GM08714 (cell line): ENCODE results near the gene SOX21.
A peak's percentile ranks its signal among the peaks of the same experiment; 100 is the strongest.

Source experiments
- H3K4me3 ChIP-seq: fragments of 200-500 bp; sonication (Bioruptor generic); 2 replicates; pipeline ENCODE4 v1.5.1; 2014; ENCODE audit warnings: mild to moderate bottlenecking, low read length, inconsistent platforms
- ZNF274 ChIP-seq: IDR thresholded peaks from 2 replicates; pipeline ENCODE4 v1.6.1; 2012; ENCODE audit warnings: mild to moderate bottlenecking, low read depth, low read length

Gene SOX21

DNA sequence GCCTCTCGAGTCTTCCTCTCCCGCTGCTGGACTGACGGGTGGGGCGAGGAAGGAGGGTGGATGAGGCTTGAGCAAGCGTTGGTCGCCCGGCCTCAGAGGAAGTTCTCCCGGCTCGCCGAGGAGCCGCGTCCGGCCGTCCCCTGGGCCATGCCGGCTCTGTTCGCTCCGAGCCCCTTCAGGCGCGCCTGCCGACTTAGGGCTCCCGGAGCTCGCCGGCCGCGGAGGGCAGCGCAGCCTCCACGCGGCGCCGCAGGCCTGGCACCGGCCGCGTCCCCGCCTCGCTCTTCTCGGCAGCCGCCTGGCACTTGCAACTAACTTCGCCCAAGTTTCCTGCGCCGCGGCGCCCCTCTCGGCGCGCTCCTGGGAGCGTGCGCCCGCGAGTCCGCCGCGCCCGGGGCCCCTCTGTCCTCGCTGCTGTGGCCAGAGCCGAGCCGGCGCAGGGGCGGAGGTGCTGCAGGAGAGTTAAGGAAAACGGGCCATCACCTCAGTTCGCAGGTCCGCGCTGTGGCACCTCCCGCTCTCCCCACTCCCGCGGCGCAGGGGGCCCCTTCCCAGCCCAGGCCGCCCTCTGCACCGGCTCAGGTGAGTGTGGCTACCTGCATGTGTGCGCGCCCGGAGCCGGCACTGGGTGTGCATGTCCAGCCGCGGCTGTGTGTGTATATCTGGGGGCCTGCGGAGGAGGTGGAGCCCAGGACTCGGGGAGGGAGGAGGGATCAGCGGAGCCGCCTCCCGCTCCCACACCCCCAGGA lies 641 bp upstream of the SOX21 start:
- TF ChIP-seq ZNF274, result no peak
- H3K4me3 ChIP-seq, result peak overlapping the region; percentile 2; the same call in 1 of the 2 replicates

DNA sequence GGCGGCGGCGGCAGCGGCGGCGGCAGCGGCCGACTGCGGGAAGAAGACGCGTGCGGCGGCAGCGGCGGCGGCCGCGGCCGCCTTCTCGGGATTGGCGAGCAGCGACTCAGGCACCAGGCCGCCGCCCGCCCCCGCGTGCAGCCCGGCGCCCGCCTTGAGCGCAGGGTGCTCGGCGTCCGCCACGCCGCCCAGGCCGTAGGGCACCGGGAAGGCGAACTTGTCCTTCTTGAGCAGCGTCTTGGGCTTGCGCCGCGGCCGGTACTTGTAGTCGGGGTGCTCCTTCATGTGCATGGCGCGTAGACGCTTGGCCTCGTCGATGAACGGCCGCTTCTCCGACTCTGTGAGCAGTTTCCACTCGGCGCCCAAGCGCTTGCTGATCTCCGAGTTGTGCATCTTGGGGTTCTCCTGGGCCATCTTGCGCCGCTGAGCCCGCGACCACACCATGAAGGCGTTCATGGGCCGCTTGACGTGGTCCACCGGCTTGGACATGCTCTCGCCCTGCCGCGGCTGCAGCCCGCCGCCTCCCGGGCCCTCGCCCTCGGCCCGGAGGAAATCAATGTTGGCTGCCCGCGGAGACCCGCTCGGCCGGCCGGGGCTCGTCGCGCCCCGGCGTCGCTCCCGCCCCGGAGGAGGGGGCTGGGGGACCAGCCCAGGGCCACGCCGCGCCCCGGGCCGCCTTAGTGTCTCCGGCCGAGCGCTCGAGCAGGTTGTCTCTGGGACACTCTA lies 621 bp downstream of the SOX21 start:
- H3K4me3 ChIP-seq, result no peak overlapping the region; the same call in 1 of the 2 replicates
- TF ChIP-seq ZNF274, result no peak

DNA sequence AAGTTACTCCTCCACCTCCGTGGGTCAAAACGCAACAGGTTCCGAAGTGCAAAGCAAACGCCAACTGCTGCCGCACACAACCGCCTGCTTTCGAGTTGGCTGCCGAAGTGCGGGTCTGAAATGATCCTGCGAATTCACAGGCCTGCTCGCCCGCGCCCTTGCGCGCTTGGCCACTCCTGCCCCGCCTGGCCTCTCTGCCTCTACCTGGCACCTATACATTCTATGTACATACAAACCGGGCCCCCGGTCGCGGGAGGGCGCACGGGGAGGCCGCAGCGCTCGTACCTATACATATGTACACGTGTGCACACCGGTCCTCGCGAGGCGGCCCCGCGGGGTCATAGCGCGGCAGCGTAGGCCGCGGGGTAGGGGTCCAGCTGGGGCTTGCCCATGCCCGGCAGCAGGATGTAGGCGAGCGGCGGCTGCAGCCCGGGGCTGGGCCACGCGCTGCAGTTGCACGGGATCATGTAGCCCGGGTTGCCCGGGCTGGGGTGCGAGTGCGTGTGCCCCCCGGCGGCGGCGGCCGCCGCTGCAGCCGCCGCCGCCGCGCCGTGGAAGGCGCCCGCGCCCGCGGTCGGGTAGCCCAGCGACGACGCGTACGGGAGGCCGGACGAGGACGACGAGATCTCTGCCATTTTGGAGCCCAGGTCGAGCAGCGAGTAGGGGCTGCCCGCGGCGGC lies 1.3 kb downstream of the SOX21 start:
- TF ChIP-seq ZNF274, result no peak
- peak overlapping the region; percentile 13; the same call in 1 of the 2 replicates for H3K4me3 ChIP-seq

DNA sequence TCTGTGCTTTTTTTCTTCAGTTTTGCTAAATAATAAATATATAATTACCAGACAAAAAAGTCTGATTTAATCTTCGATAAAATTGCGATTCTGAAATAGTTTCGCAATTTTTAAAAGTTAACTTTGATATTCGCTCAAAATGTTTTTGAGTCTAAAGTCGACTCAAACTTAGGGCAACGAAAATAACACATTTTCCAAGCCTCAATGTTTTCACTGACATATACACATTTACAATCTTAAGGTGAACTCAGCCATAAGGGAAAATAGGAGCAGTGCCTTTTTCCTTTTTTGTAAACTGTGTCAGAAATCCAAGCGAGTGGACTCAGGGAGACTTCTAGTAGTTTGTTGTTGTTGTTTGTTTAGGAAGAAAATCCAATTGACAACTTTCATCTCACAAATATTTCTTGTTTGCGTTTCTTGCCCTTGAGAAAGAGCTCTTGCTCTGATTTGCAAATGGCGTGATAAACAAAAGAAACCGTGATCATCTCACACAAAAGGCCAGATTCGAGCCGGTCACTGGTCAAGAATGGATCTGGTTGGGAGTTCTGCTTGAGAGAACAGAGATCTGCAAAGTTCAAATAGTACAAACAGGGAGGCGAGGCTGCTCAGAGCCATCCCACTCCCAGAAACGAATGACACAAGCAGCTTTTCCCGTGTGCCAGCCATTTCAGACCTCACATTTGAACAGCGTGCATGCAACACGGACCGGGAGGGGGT lies 2.1 kb downstream of the SOX21 start:
- no peak overlapping the region for H3K4me3 ChIP-seq

DNA sequence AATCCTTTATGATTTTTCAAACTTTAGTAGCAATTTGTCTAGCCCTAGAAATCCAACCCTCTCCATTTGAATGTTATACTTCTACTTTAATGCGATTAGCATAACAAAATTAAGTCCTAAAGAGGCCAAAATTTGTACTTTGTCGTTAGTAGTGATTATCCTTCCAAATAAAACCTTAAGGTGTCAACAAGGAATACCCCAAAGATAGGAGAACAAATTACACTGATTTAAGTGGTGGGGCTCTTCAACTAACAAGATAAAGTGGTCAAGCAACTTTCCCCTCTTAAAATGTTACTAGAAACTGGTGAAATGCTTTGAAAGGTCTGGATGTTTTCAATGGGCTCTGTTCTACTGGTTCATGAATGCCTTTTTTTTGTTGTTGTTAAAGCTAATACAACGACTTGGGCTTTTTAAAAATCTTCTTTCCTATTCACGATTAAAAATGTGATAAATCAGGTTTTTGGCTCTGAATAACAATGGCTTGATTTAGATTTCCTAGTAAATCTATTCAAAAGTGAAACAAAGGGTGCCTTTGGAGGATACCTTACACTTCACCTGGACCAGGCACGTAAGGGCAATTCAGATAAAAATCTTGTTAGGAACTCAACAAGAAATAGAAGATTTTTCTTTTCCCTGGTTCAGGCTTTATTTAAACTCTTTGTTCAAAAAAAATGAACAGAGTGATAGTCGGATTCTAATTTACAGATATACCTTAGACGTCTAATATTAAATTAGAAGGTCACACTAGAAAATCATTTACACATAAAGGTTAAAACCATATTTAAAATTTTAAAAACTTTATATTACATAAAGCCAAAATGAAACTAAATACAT lies 3.1 kb downstream of the SOX21 start:
- no peak for TF ChIP-seq ZNF274
- no peak overlapping the region for H3K4me3 ChIP-seq

More for the DNA sequence above, 2.1 kb downstream of the SOX21 start:
- no peak for TF ChIP-seq ZNF274

DNA sequence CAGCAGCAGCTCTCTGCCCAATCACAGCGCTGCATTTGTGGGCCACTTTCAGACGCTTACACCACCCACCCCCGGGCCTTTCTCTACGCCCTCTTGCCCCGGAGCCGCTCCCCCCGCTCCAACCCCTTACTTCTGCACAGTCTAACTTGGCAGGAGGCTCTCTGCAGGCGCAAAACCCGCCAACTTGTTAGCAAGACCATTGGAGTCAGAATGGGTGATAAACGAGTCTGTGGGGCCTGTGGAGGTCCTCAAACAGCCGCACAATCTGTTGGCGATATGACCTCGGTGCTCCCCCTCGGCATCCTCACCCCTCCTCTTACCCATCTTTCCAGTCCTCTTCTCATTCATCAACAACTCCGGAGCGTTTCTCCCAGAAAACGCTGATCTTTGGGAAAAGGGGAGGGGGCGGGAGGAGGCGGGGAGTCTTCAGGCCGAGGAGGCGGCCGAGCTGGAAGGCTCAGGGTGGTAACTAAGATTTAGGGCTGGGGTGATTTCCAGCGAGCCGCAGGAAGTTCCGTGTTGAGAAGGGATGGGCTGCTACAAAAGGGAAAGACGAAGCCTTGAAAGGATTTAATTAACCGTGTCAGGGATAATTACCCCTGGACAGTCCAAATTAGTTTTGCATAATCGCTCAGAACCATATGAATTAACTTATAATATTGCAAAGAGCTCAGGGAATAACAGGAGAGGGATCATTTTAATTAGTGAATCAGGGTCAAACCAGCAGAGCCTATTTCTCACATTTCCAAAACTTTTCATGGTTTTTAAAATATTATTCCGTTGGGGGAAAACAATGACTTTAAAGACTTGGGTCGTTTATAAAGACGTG lies 4.1 kb downstream of the SOX21 start:
- H3K4me3 ChIP-seq, result no peak overlapping the region
- TF ChIP-seq ZNF274, result no peak

DNA sequence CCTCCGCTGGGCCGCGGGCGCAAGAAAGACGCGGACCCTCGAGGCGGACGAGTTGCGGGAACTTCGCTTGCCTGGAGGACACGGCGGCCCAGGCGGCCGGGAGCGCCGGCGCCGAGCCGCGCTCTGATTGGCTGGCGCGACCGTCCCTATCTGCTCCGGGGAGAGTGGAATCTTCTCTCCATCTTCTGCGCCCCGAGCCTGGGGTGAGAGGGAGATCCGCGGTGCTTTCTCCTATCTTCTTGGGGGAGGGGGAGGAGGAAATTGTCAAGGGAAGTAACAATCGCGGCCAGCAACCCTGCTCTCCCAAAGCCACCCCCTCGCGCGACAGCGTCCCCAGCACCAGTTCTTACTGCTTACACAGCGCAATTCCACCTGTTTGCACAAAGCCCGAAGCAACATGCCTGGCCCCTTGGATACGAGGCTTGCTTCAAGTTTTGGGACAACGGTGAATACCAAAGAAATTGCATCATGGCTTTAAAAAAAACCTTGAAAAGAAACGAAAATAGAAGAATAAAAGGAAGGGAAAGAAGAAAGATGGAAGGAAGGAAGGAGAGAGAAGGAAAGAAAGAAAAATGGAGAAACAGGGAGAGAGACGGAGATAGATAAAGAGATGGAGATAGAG lies 4.8 kb downstream of the SOX21 start:
- TF ChIP-seq ZNF274, result no peak
- no peak overlapping the region for H3K4me3 ChIP-seq

DNA sequence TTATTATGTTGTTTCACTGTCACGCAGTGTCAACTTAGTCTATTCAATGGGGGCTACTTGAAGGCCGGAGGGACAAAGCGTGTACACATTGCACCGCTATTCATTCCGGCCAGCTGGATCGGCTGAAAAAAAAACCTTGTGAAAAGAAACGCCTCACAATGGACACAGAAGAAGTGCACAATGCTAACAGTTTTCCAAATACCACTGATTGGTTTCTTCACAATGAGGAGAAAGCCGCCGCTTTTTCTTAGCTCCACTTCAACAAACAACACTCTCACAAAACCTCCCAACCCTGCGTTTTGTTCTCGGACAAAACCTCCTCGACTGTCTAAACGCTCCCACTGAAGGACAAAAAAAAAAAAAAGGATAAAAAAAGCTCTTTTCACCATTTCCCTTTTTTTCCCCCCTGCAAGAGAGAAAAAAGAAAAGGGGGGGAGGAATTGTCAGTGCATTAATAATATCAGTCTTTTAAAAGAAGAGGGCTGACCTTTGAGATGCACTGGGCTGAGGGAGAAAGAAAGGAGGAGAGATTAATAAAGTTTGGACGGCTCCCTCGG lies 5.4 kb downstream of the SOX21 start:
- H3K4me3 ChIP-seq, result no peak overlapping the region
- TF ChIP-seq ZNF274, result no peak

DNA sequence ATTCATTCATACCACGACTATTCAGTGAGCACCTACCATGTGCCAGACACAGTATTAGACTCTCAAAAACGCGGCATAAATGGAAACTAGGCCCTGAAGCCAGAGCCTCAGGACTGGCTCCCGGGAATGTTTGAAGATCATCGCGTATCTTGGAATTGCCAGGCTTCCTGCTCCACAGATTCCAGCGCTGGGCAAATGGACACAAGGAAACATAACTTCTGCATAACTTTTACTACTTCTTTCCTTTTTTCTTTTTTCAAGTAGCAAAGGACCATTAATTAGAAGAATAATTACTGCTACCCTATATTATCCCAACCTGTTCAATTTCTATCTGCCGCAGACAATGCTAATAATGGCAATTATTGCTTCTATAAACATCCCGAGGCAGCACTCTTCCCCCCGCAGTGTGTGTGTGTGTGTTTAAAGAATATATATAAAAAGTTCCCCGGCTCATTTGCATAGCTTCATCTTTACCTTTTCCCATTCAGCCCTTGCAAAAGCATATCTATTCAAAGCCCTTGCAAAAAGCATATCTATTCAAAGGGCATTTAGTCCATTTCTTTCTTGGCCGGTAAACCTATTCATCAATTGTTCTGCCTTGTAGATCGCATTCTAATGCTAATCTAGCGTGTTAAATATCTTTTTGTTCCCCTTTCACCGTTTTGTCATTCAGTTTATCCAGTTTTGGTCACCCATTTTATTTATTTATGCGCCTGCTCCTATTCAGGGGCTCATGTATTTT lies 6.1 kb downstream of the SOX21 start:
- H3K4me3 ChIP-seq, result no peak overlapping the region
- no peak for TF ChIP-seq ZNF274

DNA sequence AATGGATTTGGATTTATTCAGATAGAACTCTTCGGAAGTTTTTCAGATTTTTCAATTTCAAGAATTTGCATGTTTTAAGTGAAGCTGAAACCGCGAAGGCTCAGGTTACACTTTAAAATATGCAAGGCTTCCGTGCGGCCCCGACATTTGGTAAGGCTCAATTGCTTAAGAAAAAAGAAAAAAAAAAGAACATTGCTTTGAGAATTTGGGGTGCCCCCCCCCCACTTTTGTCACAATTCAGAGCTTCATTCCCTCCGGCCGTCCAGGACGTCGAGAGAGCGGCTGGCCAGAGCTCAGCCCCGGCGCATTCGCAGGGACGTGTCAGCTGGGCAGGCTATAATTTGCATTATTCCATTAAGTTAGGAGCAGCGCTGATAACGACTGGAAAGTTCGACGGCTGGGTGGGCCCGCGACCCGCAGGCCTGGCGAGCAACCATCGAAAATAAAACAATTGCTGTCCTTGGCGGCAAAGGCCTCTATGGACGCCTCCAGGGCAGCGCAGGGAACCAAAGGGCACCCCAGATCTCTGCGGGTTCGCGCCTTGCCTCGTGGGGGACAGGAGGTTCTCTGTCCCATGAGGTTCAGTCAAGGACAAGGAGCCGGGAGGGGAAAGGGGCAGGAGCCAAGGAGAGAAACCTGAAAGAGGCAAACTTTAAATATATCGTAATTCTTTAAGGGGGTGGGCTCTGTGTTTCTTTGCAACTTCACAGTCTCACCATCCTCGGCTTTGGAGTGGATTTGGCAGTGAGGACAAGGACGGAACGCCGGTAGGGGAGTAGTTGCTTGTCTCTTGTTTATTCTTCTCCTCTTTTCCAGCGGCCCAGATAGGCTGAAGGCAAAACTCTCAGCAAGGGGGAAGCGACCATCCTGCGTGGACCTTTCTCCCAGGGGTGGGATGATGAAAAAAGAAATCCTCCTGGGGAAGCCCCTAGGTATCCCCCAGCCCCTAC lies 7.0 kb downstream of the SOX21 start:
- TF ChIP-seq ZNF274, result no peak
- no peak overlapping the region for H3K4me3 ChIP-seq
